NCI-H2081 treated with DMSO at 0.1 percent for 48 hours (cell line): ENCODE measurements around the gene GABARAP.
A peak's percentile ranks its signal among the peaks of the same experiment; 100 is the strongest.
"Not testable (repeated sequence)": the region's sequence is repeated elsewhere in the genome, so short reads cannot be mapped to it uniquely, and the experiment has no call there.

ENCODE experiments used
- DNase-seq: peaks from one replicate; lab custom pipeline; 2025; lab: John Stamatoyannopoulos, UW

The GABARAP gene

DNA sequence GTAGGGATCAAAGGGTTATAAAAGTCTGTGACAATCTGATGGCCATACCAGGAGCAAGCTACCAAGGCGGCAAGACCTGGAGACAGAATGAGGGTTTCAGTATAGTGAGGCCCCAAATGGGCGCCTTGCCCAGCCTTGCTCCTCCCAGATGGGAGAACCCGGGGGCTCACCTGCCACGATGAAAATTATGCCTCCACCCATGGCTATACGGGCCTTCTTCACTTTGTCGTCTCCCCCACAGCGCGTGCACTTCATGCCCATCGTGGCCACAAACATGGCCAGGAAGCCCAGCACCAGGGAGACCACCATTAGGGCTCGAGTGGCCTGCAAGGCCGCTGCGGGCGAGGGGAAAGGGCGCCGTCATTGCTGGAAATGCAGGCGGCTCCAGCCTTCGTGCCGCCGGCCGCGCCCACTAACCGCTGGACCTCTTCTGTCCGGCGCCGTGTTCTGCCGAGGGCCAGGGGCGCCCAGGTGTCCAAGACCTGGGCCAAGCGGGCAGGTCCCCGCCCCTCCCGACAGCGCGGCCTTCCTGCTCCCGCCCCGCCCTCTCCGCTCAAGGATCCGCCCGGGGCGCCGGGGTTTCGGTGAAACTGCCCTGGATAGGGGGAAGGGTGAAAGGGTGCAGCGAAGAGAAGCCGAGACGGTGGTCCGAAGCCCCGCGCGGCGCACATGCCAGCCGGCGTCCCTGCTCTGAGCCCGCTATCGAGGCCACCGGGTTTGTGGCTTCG, 18.6 kb upstream of the GABARAP start:
- DNase-seq = no peak

- DNase-seq = no peak
Observed at GRCh38 chr17:7260151-7260550, 17.9 kb upstream of the GABARAP start.

DNA sequence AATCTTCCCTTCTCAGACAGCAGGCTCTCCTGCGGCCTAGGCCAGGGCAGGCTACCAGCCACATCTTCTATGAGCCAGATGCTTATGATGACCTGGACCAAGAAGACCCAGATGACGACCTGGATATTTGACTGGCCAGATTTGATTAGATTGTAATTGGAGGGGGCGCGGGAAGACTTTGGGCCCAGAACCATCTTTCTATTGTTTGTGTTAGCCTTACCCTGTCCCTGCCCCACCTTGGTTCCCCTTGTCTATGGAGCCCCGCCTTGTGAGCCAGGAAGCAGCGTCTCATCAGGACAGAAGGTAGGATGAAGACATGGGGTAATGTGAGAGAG, 17.3 kb upstream of the GABARAP start:
- no peak for DNase-seq

- DNase-seq = no peak
Observed at GRCh38 chr17:7258731-7259554, 16.7 kb upstream of the GABARAP start.

DNA sequence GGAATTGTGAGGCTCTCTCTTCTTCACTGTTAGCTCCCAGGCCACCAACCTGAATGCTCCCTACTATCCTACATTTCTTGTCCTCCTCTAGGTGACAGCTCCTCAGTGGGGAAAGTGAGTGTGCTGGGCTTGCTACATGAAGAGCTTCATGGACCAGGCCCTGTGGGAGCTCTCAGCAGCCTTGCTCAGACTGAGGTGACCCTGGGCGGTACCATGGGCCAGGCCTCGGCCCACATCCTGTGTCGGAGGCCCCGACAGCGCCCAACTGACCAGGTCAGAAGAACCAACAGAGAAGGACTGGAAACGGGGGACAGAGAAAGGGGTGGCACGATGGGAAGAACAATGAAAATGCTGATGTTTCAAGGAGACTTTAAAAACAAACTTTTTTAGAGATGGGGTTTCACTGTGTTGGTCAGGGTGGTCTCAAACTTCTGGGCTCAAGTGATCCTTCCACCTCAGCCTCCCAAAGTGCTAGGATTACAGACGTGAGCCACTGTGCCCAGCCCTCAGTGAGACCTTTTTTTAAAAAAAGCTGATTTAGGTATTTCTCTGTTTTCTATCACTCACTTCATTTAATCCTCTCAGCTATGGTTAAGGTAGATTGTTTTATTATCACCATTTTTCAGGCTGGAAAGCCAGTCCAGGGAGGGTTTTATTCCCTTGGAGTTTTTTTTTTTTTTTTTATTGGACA, 14.7 kb upstream of the GABARAP start:
- DNase-seq = no peak

GRCh38 chr17:7254511-7254910, 12.3 kb upstream of the GABARAP start:
- no peak for DNase-seq

DNA sequence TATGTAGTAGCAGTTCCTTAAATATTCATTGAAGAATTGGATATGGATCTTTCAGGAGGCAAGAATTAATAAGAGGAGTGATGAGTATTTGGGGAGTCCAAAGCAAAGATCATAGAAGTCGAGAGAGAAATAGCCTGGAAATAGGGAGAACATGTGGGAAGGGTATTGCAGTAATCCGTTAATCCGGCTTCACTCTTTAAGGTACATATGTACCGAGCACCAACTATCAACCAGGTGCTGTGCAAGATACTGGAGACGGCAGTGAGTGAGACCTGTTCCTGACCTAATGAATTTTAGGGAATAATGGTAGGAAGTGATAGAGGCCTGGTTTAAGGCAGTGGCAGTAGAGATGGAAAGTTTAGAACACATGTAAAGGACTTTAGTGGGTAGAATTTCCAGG, 10.8 kb upstream of the GABARAP start:
- no peak for DNase-seq

DNA sequence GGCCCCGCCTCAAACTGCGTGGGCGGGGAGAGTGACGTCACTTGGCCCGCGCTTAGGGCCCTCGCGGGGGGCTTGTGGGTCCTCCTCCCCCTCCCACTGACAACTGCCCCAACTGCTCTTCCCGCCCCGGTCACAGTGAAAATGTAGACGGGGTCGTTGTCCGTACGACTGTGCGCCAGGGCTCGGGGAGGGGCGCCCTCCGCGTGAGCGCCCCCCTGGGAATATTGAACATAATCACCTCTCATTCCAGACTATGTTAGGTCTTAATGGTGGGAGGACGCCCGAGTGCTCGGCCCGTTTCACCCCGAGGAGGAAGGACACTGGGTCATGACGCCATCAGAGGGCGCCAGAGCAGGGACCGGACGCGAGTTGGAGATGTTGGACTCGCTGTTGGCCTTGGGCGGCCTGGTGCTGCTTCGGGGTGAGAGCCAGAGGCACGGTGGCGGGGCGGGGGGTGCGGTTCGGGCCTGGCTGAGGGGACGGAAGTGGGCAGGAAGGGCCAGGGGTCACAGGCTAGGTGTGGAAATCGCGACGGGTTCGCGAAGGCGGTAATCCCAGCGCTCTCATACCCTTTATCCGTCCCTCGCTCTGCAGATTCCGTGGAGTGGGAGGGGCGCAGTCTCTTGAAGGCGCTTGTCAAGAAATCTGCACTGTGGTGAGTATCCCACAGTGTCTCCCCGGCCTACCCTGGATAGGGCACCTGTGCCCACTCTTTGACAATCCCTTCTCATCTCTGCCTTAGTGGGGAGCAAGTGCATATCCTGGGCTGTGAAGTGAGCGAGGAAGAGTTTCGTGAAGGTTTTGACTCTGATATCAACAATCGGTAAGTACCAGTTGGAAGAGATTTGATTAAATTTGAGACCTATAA, 10.2 kb upstream of the GABARAP start, which contains the start of gene ELP5:
Gene ELP5 (plus strand): TSS at position 40 of the 868 bp plus-strand sequence. CDS start 336 bp downstream, at position 376.
- peak; percentile 62 for DNase-seq

- peak; percentile 83 for DNase-seq
Observed at GRCh38 chr17:7251661-7252175, 9.5 kb upstream of the GABARAP start, which contains the start of gene CTDNEP1. CTDNEP1 (minus strand) TSS chr17:7251734; CDS start chr17:7251296, 438 bp downstream.

DNA sequence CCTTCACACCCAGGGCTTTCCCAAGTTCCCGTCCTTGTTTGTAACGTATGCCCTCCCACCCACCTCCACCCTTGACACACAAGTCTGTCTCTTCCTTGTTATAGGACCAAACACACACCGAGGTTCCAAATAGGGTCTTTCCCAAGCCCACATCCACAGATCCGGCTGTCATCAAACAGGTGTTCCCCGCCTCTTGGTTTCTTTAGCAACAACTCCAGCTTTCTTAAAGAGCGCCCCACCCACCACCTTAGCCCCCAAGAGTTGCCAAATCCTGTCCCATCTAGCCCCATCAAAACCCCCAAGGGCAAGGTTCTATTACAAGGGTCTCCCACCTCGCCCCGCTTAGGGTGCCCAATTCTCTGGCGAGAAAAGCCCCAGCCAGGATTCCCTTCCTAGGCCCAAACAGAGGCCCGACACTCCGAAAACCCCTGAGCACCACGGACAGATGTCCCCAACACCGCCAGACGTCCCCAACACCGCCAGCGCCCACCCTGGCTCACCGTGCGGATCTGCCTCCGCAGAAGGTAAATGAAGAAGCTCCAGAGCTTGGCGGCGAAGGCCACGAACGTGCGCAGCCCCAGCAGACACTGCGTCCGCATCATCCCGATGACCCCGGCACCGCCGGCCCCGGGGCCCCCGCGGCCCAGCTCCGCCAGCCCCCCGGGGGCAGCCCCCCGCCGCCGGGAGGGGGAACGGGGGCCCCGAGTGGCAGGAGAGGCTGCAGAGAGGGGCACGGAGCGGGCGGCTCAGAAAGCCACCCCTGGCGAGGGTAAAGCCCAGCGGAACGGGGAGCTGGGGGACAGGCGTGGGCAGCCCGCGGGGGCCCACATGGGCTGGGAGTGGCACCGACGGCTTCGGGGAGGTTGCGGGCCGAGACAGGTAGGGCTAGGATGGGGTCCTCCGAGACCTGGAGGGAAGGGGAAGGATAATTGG, 8.7 kb upstream of the GABARAP start:
- no peak for DNase-seq

DNA sequence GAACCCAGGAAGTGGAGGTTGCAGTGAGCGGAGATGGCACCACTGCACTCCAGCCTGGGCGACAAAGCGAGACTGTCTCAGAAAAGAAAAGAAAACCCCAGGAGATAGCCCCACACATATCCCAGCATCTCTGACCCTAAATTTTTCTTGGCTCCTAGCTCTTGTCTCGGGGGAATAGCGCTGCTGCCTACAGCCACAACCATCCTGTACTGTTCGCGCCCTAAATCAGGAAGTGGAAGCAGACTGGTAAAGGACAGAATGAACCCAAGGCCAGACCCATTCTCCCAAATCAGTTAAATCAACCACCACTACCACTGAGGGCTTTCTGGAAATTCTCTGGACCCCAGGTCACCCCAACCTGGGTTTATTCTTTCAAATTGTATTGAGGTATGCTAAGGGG, 7.6 kb upstream of the GABARAP start:
- DNase-seq = no peak

DNA sequence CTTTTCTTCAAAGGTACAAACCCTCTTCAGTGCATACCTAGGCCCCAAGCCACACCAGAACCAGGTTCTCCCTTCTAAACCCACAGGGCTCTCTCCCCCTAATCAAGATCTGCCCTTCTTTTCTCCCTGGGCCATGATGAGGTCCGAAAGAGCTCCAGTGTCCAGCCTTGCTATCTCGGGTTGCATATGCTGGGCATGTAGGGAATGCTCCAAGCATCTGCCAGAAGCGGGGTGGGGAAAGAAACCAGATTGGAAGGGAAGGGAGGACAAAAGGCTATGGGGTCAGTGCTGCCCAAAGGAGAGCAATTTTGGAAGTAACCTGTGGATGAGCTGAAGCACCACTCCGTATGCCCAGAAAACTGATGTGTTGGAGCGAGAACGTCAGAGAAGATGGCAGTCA, 7.0 kb upstream of the GABARAP start:
- no peak for DNase-seq

DNA sequence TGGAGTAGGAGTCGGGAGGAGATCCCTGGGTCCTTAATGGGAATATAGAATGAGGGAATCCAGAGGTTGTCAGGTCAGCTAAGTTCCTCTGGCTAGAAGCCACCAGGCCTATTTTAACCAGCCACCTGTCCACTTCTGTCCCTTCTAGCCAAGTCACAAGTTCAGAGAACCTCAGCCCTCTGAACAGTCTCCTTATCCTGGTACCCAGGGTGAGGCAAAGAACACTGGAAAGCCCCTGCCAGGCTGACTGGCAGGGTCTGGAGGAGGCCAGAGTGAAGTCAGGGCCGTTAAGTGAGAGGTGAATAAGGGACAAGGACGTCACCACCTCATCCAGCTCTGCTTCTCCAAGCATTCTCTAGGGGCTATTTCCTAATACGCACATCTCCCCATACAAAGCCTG, 6.5 kb upstream of the GABARAP start:
- DNase-seq = no peak

GRCh38 chr17:7246779-7247178, 4.5 kb upstream of the GABARAP start:
- DNase-seq = no peak

- not testable (repeated sequence) for DNase-seq
Observed at GRCh38 chr17:7243838-7244237, 1.6 kb upstream of the GABARAP start.

- no peak for DNase-seq
Observed at GRCh38 chr17:7243453-7243729, 1.1 kb upstream of the GABARAP start.

GRCh38 chr17:7242717-7243452, 636 bp upstream of the GABARAP start:
- DNase-seq = peak; percentile 50

GRCh38 chr17:7241090-7241733, 1.0 kb downstream of the GABARAP start:
- no peak for DNase-seq

- DNase-seq = no peak
Observed at GRCh38 chr17:7240375-7240774, 1.9 kb downstream of the GABARAP start.
